Tibial artery (tissue), 4 donors: Measurements from ENCODE around the gene TSHZ1.

Experiments used
- DNase-seq, 2 donors: peaks; one replicate each; pipeline ENCODE4 v3.0.0-alpha.2; 2019
- H3K27ac ChIP-seq, 2 donors: fragments of 200-600 bp; sonication (generic) in 1 of 2; 1 replicate in 1 of 2; 2 replicates in 1 of 2; pipeline ENCODE4 v1.5.1; 2018 to 2019; ENCODE audit warnings: mild to moderate bottlenecking in 1 of 2
- H3K27me3 ChIP-seq, 2 donors: fragments of 200-600 bp; sonication (generic) in 1 of 2; one replicate each; pipeline versions ENCODE4 v1.5.1 to v1.6.0; 2016 to 2019
- H3K36me3 ChIP-seq, 3 donors: fragments of 200-600 bp; sonication (generic) in 2 of 3; one replicate each; pipeline ENCODE4 v1.5.1; 2016 to 2019; ENCODE audit warnings: mild to moderate bottlenecking in 2 of 3
- H3K4me1 ChIP-seq, 4 donors: fragments of 200-600 bp; sonication (generic) in 2 of 4; 1 replicate in 3 of 4; 2 replicates in 1 of 4; pipeline ENCODE4 v1.5.1; 2016 to 2019
- H3K4me3 ChIP-seq, 2 donors: fragments of 200-600 bp; sonication (generic) in 1 of 2; 1 replicate in 1 of 2; 2 replicates in 1 of 2; pipeline ENCODE4 v1.5.1; 2018 to 2019; ENCODE audit warnings: mild to moderate bottlenecking in 2 of 2
- H3K9me3 ChIP-seq, 3 donors: fragments of 200-600 bp; sonication (generic) in 1 of 3; one replicate each; pipeline ENCODE4 v1.5.1; 2016 to 2019
- CTCF ChIP-seq, 2 experiments: fragments of 200-600 bp in 1 of 2; fragments of 450-650 bp in 1 of 2; IDR thresholded peaks; one replicate each; pipeline ENCODE4 v1.5.1; 2017 to 2019; ENCODE audit warnings: antibody characterized with exemption in 2 of 2, mild to moderate bottlenecking in 1 of 2, moderate library complexity in 1 of 2
- intact Hi-C: fragments of 100-400 bp; cut with DNase I; formaldehyde crosslinking; loops from one replicate; pipeline ENCODE4 v1.15.0; 2023; ENCODE audit warnings: low total_unique reads

Gene TSHZ1

DNA sequence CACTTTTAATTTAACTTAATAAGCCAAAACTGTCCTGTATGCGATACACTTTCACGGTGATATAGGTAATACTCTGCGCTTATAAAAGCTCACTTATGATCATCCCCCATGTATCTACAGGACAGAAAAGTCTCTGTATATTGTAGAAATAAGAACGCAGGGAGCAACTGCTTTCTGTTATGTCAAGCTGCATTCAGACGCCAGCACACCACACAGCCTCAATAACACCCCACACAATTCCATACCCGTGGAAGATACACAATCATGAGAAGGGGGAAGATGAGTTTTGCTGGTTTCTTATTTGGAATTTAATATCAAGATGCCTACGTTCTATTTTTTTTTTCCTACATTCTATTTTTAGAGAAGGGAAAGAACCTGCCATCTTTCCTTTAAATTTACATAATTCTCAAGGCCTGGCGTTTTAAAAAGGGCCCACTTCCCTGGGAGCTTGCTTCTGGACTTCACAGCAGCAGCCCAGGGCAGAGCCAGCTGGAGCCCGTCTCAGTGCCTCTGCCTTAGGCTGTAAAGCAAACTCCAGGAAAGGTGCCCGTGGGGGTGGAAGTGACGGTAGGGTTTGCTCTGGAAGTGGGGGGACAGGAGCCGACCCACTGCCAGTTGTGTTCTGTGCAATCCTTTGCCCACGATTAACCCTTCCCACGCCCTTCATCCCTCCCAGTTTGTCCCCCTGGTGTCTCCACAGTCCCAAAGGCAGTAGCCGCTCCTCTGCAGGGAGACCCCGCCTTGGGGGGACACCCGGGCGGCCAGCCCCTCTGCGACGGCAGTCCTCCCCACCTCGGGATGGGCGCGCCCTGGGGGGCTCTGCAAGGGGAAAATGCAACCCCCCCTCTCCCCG, 7.0 kb upstream of the TSHZ1 start:
- Histone ChIP-seq H3K27ac (no peak overlapping the region), H3K9me3 (no peaks in the 10 kb centered on the region), H3K27me3 (no peaks in the 10 kb centered on the region), H3K4me3 (peak overlapping the region; percentile 36 to 41), H3K4me1 (peaks cover 0 to 64% (median 37%) of the 10 kb centered on the region in 4 donors), H3K36me3 (peaks cover 0 to 10% (median 0%) of the 10 kb centered on the region in 3 donors)
- TF ChIP-seq CTCF (IDR thresholded peaks at IDR 0.05) = no peak
- no peak for DNase-seq
- intact Hi-C loops = no loop called here

DNA sequence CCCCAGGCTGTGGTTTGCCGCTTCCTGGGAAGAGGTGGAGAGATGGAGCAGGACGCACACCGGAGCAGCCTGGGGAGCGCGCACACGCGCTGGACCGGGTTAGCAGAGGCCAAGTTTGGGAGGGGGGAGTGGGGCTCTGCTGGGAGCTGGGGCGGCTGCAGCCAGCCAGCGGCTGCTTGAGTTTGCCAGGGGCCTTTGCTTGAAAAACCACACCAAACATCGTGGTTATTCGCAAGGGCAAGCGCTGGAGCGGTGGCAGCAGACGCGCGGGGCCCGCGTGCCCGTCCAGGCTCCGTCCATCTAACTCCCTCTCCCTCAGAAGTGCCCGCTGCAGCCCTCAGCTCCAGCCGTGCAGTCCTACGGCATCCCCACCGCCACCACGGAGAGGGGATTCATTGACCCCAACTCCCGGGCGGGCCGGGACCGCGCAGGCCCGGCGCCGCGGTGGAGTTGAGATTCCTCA, 6.3 kb upstream of the TSHZ1 start:
- intact Hi-C loops = no loop called here
- H3K4me1 ChIP-seq = peaks cover 0 to 64% (median 37%) of the 10 kb centered on the region in 4 donors
- DNase-seq = no peak
- H3K36me3 ChIP-seq = peaks cover 0 to 10% (median 0%) of the 10 kb centered on the region in 3 donors
- no peak for TF ChIP-seq CTCF (IDR thresholded peaks at IDR 0.05)
- no peaks in the 10 kb centered on the region for H3K27me3 ChIP-seq
- H3K9me3 ChIP-seq = no peaks in the 10 kb centered on the region
- H3K4me3 ChIP-seq = peak overlapping the region; percentile 36 to 41
- no peak overlapping the region for H3K27ac ChIP-seq

- no peak for DNase-seq
- intact Hi-C loops = no loop called here
- peaks cover 0 to 7% (median 0%) of the 10 kb centered on the region in 3 donors for H3K36me3 ChIP-seq
- H3K9me3 ChIP-seq = no peaks in the 10 kb centered on the region
- peaks cover 0 to 65% (median 37%) of the 10 kb centered on the region in 4 donors for H3K4me1 ChIP-seq
- peak overlapping the region; percentile 36 to 41 for H3K4me3 ChIP-seq
- H3K27ac ChIP-seq = no peak overlapping the region
- no peaks in the 10 kb centered on the region for H3K27me3 ChIP-seq
- no peak for TF ChIP-seq CTCF (IDR thresholded peaks at IDR 0.05)
These were observed 5.7 kb upstream of the TSHZ1 start for GRCh38 chr18:75204732-75205513.

DNA sequence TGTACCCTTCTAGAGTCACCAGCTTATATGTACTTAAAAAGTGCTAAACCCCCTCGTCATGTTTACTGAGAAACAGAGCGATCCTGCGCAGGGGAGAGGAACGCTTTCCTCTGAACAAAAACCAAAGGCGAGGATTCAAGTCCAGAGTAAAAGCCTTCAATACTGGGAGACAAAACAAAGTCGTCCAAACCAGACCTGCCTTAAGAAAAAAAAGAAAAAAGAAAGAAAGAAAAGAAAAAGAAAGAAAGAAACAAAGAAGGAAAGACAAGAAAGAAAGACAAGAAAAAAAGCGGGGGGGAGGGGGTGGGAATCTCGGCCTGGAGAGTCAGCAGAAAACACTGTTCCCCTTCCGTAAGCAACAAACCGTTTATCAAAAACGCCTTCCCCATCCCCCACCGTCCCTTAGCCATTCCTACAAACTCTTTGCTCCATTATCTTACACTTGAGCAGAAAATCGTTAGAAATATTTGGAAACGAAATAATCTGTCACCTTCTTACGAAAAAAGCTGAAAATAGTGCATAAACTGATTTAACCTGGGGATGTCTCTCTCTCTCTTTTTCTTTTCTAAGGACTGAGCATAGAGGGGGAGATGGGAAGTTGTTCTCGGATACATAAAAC, 5.0 kb upstream of the TSHZ1 start:
- no peak for TF ChIP-seq CTCF (IDR thresholded peaks at IDR 0.05)
- Histone ChIP-seq H3K4me1 (peaks cover 0 to 67% (median 37%) of the 10 kb centered on the region in 4 donors), H3K27ac (no peak overlapping the region)

More for the DNA sequence above, 5.0 kb upstream of the TSHZ1 start:
- no peak overlapping the region for H3K4me3 ChIP-seq
- intact Hi-C loops = loop anchor here (2.0 kb wide), 1 partner anchor 49 kb away; no protein-coding TSS in a partner anchor
- no peaks in the 10 kb centered on the region for H3K9me3 ChIP-seq
- DNase-seq = no peak
- no peaks in the 10 kb centered on the region for H3K36me3 ChIP-seq
- H3K27me3 ChIP-seq = no peaks in the 10 kb centered on the region
